ENCODE data around the gene SERPINE1. TPM values are rescaled to one million over a fixed set of nuclear protein-coding genes. Genes with fewer than 3 reads are reported as not detected.

Gene SERPINE1
- total and polyA plus RNA-seq, 2 of the 8 experiments (the other 6 are each of a cell fraction or from before 2014, with no cell fraction given), result 3.7 to 5.6 TPM

GRCh38 chr7:101114492-101114891 is 12.4 kb upstream of the SERPINE1 start (continued):
- no peak for TF ChIP-seq ATF2 (IDR thresholded peaks at IDR 0.05; ENCODE audit: low read length)
- TF ChIP-seq TAF7 (optimal IDR thresholded peaks at IDR 0.05; ENCODE audit: borderline replicate concordance, low read depth, low read length), result no peak

Measured in H1 (cell line).